ENCODE data around the gene DDX42.

DNA sequence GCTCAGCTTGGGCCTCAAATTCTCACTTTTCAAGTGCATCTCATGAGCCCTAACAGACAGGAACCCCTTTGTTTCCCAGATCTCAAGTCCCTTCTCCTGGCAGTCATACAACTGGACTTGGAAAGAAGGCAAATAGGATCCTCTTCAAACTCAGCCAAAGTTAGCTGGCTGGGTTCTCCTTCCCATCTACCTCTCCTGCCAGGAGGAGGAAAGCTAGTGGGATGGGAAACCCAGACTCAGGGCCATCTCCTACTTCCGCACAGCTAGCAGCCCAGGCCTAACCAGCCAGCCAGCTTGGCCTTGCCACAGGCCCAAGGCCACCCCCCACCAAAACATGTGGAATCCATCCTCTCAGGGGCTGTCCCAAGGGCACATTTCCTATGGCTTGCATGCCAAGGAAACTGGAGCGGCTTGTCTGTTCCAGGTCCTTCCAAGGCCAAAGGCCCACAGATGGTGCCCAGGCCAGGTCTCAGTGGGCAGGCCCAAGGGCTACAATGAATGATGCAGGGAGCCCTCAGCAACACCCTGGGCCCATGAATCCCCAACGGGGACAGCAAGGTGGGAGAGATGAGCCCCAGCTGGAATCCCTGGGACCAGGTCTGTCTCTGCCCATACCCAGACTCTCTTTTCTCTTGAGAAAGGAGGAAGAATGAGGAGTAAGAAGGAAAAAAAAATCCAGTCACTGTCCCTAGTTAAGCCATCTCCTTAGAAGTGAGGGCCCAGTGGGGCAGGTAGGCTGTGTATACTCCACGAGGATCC lies 66.8 kb downstream of the DDX42 start:
- TF ChIP-seq, protein P1, sequence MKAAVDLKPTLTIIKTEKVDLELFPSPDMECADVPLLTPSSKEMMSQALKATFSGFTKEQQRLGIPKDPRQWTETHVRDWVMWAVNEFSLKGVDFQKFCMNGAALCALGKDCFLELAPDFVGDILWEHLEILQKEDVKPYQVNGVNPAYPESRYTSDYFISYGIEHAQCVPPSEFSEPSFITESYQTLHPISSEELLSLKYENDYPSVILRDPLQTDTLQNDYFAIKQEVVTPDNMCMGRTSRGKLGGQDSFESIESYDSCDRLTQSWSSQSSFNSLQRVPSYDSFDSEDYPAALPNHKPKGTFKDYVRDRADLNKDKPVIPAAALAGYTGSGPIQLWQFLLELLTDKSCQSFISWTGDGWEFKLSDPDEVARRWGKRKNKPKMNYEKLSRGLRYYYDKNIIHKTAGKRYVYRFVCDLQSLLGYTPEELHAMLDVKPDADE (CRISPR knock-in tag; IDR thresholded peaks at IDR 0.05), result no peak
- no peak for TF ChIP-seq TCF7L2 (IDR thresholded peaks at IDR 0.05; ENCODE audit: low read depth, low read length)
- no peak for TF ChIP-seq RXRA (CRISPR knock-in tag; IDR thresholded peaks at IDR 0.05)
- no peak for TF ChIP-seq CHD4 (IDR thresholded peaks at IDR 0.05; ENCODE audit: borderline replicate concordance, low read length)
- TF ChIP-seq ZNF292 (CRISPR knock-in tag; IDR thresholded peaks at IDR 0.05; ENCODE audit: borderline replicate concordance, low read depth), result no peak
- TF ChIP-seq, protein P2, sequence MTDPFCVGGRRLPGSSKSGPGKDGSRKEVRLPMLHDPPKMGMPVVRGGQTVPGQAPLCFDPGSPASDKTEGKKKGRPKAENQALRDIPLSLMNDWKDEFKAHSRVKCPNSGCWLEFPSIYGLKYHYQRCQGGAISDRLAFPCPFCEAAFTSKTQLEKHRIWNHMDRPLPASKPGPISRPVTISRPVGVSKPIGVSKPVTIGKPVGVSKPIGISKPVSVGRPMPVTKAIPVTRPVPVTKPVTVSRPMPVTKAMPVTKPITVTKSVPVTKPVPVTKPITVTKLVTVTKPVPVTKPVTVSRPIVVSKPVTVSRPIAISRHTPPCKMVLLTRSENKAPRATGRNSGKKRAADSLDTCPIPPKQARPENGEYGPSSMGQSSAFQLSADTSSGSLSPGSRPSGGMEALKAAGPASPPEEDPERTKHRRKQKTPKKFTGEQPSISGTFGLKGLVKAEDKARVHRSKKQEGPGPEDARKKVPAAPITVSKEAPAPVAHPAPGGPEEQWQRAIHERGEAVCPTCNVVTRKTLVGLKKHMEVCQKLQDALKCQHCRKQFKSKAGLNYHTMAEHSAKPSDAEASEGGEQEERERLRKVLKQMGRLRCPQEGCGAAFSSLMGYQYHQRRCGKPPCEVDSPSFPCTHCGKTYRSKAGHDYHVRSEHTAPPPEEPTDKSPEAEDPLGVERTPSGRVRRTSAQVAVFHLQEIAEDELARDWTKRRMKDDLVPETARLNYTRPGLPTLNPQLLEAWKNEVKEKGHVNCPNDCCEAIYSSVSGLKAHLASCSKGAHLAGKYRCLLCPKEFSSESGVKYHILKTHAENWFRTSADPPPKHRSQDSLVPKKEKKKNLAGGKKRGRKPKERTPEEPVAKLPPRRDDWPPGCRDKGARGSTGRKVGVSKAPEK (CRISPR knock-in tag; IDR thresholded peaks at IDR 0.05; ENCODE audit: borderline replicate concordance), result no peak
- no peak for TF ChIP-seq POLR2AphosphoS2 (IDR thresholded peaks at IDR 0.05; ENCODE audit: low read depth, low read length)
- TF ChIP-seq ZNF230 (CRISPR knock-in tag; IDR thresholded peaks at IDR 0.05), result no peak
- TF ChIP-seq, protein P3, sequence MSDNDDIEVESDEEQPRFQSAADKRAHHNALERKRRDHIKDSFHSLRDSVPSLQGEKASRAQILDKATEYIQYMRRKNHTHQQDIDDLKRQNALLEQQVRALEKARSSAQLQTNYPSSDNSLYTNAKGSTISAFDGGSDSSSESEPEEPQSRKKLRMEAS (IDR thresholded peaks at IDR 0.05), result no peak
- TF ChIP-seq ZNF577 (CRISPR knock-in tag; IDR thresholded peaks at IDR 0.05; ENCODE audit: borderline replicate concordance, low read depth), result no peak
- no peak; the same call in 1 of the 2 replicates for TF ChIP-seq MYC (CRISPR knock-in tag; IDR thresholded peaks at IDR 0.05; ENCODE audit: borderline replicate concordance)
- no peak for TF ChIP-seq ZC3H4 (CRISPR knock-in tag; IDR thresholded peaks at IDR 0.05; ENCODE audit: borderline replicate concordance)
